HG03159 (cell line): ENCODE results near the gene ZNF462.

Source experiments
- ATAC-seq: cut with Tn5 transposase; IDR thresholded peaks from one replicate; pipeline ENCODE4 v1.9.1; 2021; ENCODE audit warnings: mild to moderate bottlenecking, moderate library complexity; ENCODE audit not compliant: unreplicated experiment

The ZNF462 gene

GRCh38 chr9:107049046-107049802, 186.3 kb downstream of the ZNF462 start:
- ATAC-seq = no peak

GRCh38 chr9:107049803-107050184, 186.8 kb downstream of the ZNF462 start:
- ATAC-seq = no peak

GRCh38 chr9:107051392-107051791, 188.4 kb downstream of the ZNF462 start:
- ATAC-seq = no peak

GRCh38 chr9:107054146-107054545, 191.2 kb downstream of the ZNF462 start:
- no peak for ATAC-seq

- ATAC-seq = no peak
Measured at GRCh38 chr9:107059220-107059619, 196.3 kb downstream of the ZNF462 start.

- ATAC-seq = no peak
Measured at GRCh38 chr9:107060062-107060461, 197.1 kb downstream of the ZNF462 start.
